DMS 273 (cell line): ENCODE measurements around the gene GUCY1A2.

Experiments
- DNase-seq: peaks from one replicate; lab custom pipeline; 2025; ENCODE audit not compliant: unreplicated experiment; lab: John Stamatoyannopoulos, UW

GUCY1A2 gene

DNA sequence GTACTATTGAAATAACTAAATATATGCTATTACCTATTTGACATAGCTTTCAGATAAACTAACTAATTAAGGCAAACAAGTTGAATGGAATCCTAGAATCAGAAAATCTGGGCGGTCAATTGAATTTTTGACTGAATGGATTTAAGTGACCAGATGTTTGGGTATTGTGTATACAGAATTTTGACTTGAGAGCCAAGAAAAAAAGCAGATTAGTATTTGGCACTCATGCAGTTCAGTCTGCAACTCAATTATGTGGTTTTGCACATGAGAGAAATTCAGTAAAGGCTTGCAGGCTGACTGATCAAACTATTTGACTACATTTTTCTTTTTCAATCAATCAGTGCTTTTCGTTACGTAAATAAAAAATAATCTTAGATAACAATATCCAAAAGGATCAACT is 254.8 kb downstream of the GUCY1A2 start:
- peak; percentile 8 for DNase-seq

- DNase-seq, result no peak
Measured at GRCh38 chr11:106761745-106762144, 256.5 kb downstream of the GUCY1A2 start.

- DNase-seq, result no peak
Measured at GRCh38 chr11:106761240-106761639, 257.0 kb downstream of the GUCY1A2 start.

GRCh38 chr11:106748059-106748458 is 270.2 kb downstream of the GUCY1A2 start:
- DNase-seq, result no peak

- no peak for DNase-seq
Measured at GRCh38 chr11:106745941-106746340, 272.3 kb downstream of the GUCY1A2 start.

DNA sequence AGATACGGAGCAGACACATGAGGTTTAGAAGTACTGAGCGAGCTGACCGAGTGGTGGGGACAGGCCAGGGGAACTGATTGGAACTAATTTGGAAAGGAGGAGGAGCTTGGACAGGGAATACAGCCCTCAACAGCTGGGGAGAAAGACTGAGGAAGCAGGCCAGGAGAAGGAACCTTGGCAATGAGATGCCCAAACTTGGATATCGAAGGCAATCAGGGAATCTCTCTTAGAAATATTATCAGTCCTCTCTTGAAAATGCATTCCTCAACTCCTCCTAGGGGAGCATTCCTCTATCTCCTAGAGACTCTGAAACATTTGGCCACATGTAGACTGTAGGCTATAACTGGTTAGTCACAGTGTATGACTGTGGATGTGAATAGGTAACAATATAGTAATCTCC is 284.6 kb downstream of the GUCY1A2 start:
- no peak for DNase-seq

DNA sequence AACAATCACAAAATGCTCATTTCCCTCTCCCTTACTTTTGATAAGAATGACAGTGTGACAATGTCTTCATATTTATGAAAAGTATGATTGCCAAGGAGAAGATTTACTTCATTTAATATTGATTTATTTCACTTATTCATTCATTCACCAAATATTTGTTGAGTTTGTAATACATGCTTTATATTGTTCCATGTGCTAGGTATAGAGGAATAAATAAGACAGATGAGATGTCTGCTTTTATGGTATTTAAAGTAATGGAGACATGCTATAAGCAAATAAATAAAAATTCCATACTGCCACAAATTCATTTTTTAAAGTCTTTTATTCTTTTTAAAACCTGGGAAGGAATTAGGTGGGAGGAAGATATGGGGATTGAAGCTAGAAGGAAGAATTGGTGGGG is 289.4 kb downstream of the GUCY1A2 start:
- no peak for DNase-seq

GRCh38 chr11:106728379-106728778 is 289.9 kb downstream of the GUCY1A2 start:
- DNase-seq, result no peak

- no peak for DNase-seq
Measured at GRCh38 chr11:106727256-106727655, 291.0 kb downstream of the GUCY1A2 start.

GRCh38 chr11:106724293-106724892 is 293.9 kb downstream of the GUCY1A2 start:
- no peak for DNase-seq

GRCh38 chr11:106723071-106723470 is 295.2 kb downstream of the GUCY1A2 start:
- no peak for DNase-seq

- DNase-seq, result no peak
Measured at GRCh38 chr11:106717222-106717621, 301.1 kb downstream of the GUCY1A2 start.

- DNase-seq, result no peak
Measured at GRCh38 chr11:106714199-106714598, 304.1 kb downstream of the GUCY1A2 start.

GRCh38 chr11:106708348-106708747 is 309.9 kb downstream of the GUCY1A2 start:
- no peak for DNase-seq

DNA sequence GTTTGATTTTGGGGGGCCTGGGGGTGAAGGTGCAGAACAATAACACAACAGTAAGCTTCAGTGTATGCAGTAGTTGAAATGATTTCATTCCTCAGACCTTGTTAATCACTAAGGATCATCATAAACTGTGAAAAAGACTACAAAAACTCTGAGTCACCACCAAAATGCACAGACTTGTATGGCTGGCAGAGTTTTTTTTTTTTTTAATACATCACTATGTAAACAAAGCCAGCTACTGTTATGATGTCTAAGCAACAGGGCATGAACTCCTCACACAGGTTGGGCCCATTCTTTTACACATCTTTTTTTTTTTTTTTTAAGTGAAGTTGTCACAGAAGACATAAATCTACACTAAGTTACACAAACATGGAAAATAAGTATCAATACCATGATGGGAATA is 311.9 kb downstream of the GUCY1A2 start:
- DNase-seq, result no peak

- DNase-seq, result no peak
Measured at GRCh38 chr11:106702805-106703204, 315.5 kb downstream of the GUCY1A2 start.

DNA sequence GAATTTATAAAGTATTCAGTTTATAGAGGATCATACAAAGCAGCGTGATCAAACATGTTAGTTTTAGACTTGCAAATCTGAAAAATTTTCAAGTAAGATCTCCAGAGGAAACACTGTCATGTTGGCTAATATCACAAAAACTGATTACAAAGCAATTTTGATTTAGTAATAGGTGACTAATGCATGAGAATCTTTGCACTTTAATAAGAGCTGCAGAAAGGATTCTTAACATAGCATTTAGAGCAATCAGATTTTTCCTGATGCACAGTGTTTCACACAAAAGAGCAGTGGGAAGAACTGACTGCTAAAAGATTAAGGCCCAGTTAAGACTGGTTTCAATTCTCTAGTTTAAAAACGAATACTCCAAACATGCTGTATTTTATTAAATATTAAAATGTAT is 321.2 kb downstream of the GUCY1A2 start:
- DNase-seq, result no peak

DNA sequence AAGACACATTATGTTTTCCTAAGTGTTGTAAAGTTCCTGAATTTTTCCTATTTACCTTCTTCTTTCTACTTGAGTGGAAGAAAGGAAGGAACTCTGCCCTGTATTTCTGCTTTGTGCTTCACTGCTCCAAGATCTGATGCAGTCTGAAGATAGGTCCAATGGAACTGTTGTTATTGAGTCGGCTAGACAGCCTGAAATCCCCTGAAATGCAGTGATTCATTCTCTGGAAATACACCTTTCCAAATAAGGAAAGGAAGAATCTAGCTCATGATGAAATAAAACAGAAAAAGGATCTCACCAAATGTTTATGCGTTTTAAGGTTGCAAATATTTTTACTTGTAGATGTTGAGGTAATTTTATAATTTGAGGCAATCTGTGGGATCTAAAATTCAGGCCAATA is 322.8 kb downstream of the GUCY1A2 start:
- DNase-seq, result no peak

GRCh38 chr11:106694501-106694900 is 323.8 kb downstream of the GUCY1A2 start:
- DNase-seq, result no peak

DNA sequence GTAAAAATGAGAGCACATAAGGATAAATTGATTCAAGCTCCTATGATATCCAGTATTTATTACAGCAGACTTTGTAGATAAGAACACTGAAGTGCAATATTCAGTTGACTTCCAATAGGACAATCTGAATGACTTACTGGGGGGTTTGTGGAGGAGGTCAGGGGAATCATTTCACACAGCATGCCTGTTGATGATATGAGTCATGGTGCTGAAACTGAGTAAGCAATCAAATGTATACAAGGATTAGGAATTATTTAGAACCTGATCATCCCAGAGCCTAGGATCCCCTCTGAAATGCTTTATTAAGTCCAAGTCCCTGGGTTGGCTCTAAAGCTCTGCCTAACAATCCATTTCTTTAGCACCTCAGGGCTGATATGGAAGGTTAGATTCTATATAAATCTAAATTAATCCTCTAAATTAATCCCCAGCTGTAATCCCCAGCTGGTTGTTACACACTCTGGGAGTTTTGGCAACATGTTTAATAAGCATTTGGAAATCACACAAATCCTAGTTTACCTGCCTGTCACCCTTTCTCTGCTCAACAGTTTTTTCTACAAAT is 326.4 kb downstream of the GUCY1A2 start:
- no peak for DNase-seq

GRCh38 chr11:106690923-106691322 is 327.4 kb downstream of the GUCY1A2 start:
- DNase-seq, result no peak

DNA sequence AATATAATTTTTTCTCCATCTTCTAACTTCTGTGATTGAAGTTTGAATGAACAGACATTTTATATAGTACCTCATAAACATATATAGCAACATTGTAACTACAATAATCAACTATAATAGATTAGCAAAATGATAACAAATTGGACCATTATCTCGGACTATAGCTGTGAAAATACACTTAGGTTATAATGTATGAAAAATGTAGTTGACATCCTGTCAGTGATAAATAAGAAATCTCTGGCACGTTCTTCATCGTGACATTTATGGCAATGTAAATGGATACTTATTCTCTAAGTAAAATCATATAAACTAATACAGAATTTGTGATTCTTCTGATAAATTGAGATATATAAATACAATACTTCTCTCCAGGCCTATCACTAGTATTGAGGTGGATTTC is 333.3 kb downstream of the GUCY1A2 start:
- no peak for DNase-seq

- DNase-seq, result no peak
Measured at GRCh38 chr11:106683435-106683834, 334.8 kb downstream of the GUCY1A2 start.
